ENCODE data around the gene MCU. TPM values are rescaled to one million over a fixed set of nuclear protein-coding genes. Genes with fewer than 3 reads are reported as not detected.

MCU gene
- total RNA-seq, 1 donor from 2014 or later: 27.0 TPM

DNA sequence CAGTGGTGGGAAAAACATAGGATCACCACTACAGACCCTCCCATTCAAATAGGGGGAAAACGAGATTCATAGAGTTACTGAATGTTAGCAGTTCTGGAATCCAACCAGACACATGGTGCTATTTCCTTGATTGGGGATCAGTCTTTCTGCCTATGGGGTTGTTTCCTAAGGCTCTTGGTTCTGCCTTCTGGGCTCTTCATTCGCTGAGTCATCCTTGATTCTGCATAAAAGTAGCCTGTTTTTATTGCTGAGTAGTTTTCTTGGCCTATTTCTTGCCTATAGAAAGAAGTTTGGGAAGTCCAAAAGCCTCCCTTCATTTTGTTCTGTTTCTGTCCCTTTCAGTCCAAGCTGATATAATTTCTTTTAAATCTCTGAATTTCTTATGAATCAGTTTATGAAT, 102.3 kb downstream of the MCU start:
- H3K9me3 Mint-ChIP-seq: no peaks in the 10 kb centered on the region
- H3K36me3 Mint-ChIP-seq: peaks cover 4% of the 10 kb centered on the region
- H3K27ac Mint-ChIP-seq: no peak overlapping the region
- no peak overlapping the region for H3K4me3 Mint-ChIP-seq
- TF ChIP-seq, protein P1, sequence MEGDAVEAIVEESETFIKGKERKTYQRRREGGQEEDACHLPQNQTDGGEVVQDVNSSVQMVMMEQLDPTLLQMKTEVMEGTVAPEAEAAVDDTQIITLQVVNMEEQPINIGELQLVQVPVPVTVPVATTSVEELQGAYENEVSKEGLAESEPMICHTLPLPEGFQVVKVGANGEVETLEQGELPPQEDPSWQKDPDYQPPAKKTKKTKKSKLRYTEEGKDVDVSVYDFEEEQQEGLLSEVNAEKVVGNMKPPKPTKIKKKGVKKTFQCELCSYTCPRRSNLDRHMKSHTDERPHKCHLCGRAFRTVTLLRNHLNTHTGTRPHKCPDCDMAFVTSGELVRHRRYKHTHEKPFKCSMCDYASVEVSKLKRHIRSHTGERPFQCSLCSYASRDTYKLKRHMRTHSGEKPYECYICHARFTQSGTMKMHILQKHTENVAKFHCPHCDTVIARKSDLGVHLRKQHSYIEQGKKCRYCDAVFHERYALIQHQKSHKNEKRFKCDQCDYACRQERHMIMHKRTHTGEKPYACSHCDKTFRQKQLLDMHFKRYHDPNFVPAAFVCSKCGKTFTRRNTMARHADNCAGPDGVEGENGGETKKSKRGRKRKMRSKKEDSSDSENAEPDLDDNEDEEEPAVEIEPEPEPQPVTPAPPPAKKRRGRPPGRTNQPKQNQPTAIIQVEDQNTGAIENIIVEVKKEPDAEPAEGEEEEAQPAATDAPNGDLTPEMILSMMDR (conservative IDR thresholded peaks at IDR 0.05): no peak
- DNase-seq (ENCODE audit: extremely low spot score, unreplicated experiment): no peak
- H3K27me3 Mint-ChIP-seq: no peaks in the 10 kb centered on the region
- peaks cover 17% of the 10 kb centered on the region for H3K4me1 Mint-ChIP-seq (ENCODE audit: unreplicated experiment)

DNA sequence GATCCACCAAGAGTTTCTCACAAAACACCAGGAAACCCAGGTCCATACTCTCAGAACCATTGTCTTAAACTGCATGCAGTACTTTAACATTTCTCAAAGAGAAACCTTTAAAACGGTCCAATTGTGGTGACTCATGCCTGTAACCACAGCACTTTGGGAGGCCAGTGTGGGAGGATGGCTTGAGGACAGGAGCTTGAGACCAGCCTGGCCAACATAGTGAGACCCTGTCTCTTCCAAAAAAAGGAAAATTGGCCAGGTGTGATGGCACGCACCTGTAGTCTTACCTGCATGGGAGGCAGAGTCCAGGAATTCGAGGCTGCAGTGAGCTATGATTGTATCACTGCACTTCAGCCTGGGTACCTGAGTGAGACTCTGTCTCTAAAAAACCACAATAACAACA, 104.1 kb downstream of the MCU start:
- Mint-ChIP-seq H3K27me3 (no peaks in the 10 kb centered on the region), H3K9me3 (no peaks in the 10 kb centered on the region), H3K27ac (no peak overlapping the region), H3K4me3 (no peak overlapping the region), H3K36me3 (no peaks in the 10 kb centered on the region), H3K4me1 (ENCODE audit: unreplicated experiment) (peaks cover 24% of the 10 kb centered on the region)
- DNase-seq (ENCODE audit: extremely low spot score, unreplicated experiment): no peak
- TF ChIP-seq, protein P1 (conservative IDR thresholded peaks at IDR 0.05): no peak

DNA sequence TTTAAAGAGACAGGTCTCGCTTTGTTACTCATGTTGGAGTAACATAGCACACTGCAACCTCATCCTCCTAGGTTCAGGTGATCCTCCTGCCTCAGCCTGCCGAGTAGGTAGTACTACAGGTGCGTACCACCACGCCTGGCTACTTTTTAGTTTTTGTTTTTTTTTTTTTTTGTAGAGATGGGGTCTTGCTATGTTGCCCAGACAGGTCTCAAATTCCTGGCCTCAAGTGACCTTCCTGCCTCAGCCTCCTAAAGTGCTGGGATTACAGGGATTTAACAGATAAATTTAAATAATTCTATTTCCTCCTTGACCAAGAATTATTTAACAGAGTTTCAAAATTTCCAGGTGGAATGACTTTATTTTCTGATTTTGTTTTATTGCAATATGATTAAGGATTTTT, 104.6 kb downstream of the MCU start:
- TF ChIP-seq, protein P1 (conservative IDR thresholded peaks at IDR 0.05): no peak
- Mint-ChIP-seq H3K36me3 (no peaks in the 10 kb centered on the region), H3K4me1 (ENCODE audit: unreplicated experiment) (peaks cover 20% of the 10 kb centered on the region), H3K9me3 (no peaks in the 10 kb centered on the region), H3K4me3 (no peak overlapping the region), H3K27me3 (no peaks in the 10 kb centered on the region), H3K27ac (no peak overlapping the region)
- no peak for DNase-seq (ENCODE audit: extremely low spot score, unreplicated experiment)

DNA sequence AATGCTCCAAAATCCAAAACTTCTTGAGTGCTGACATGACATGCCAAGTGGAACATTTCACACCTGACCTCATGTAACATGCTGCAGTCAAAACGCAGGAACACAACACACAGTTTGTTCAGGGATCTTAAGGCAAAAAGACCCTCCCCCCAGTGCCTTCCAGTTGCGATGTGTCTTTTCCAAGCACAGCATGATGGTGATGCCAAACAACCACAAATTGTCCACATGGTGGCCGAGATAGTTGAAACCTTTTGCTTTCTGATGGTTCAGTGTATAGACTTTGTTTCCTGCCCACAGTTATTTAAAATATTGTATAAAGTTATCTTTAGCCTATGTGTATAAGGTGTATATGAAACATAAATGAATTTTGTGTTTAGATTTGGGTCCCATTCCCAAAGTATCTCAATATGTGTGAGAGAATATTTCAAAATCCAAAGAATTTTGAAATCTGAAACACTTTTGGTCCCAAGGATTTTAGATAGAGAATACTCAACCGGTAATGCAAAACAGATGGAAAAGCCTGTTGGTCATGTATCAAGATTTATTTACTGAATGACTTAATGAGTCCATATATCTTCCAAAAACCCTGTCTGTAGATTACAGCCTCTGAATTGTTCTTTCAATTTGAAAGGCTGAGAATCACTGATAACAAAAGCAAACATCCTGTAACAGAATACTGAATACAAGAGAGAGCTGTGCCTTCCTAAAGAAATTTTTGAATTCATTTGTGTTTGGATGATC, 108.2 kb downstream of the MCU start:
- TF ChIP-seq, protein P1 (conservative IDR thresholded peaks at IDR 0.05): peak; percentile 18
- peak overlapping the region; percentile 27 for H3K4me3 Mint-ChIP-seq
- no peaks in the 10 kb centered on the region for H3K36me3 Mint-ChIP-seq
- H3K27ac Mint-ChIP-seq: peak overlapping the region; percentile 16
- no peaks in the 10 kb centered on the region for H3K9me3 Mint-ChIP-seq
- peaks cover 21% of the 10 kb centered on the region for H3K4me1 Mint-ChIP-seq (ENCODE audit: unreplicated experiment)
- no peak for DNase-seq (ENCODE audit: extremely low spot score, unreplicated experiment)
- H3K27me3 Mint-ChIP-seq: no peaks in the 10 kb centered on the region

DNA sequence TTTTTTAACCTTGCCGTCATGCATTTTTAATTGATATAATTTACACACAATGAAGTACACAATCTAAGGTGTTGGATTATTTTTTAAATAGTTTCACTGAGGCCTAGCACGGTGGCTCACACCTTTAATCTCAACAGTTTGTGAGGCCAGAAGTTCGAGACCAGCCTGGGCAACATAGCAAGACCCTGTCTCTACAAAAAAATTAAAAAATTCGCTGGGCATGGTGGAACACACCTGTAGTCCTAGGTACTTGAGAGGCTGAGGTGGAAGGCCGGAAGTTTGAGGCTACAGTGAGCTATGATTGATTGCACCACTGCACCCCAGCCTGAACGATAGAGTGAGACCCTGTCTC, 108.8 kb downstream of the MCU start:
- peaks cover 1% of the 10 kb centered on the region for H3K36me3 Mint-ChIP-seq
- H3K4me1 Mint-ChIP-seq (ENCODE audit: unreplicated experiment): peaks cover 21% of the 10 kb centered on the region
- H3K27ac Mint-ChIP-seq: peak overlapping the region; percentile 16
- DNase-seq (ENCODE audit: extremely low spot score, unreplicated experiment): no peak
- H3K27me3 Mint-ChIP-seq: no peaks in the 10 kb centered on the region
- H3K9me3 Mint-ChIP-seq: no peaks in the 10 kb centered on the region
- TF ChIP-seq, protein P1 (conservative IDR thresholded peaks at IDR 0.05): no peak
- peak overlapping the region; percentile 27 for H3K4me3 Mint-ChIP-seq

Data from type B pancreatic cell (in vitro differentiated cells).